NCI-H2227 (cell line): ENCODE results near the gene OR10G8.
A peak's percentile ranks its signal among the peaks of the same experiment; 100 is the strongest.
"Not testable (repeated sequence)": the region's sequence is repeated elsewhere in the genome, so short reads cannot be mapped to it uniquely, and the experiment has no call there.

Source experiments
- DNase-seq: peaks from one replicate; lab custom pipeline; 2025; ENCODE audit not compliant: unreplicated experiment; lab: John Stamatoyannopoulos, UW

Gene OR10G8, protein sequence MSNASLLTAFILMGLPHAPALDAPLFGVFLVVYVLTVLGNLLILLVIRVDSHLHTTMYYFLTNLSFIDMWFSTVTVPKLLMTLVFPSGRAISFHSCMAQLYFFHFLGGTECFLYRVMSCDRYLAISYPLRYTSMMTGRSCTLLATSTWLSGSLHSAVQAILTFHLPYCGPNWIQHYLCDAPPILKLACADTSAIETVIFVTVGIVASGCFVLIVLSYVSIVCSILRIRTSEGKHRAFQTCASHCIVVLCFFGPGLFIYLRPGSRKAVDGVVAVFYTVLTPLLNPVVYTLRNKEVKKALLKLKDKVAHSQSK

GRCh38 chr11:124026498-124026897, at the start of gene OR10G8:
Gene OR10G8, plus strand, starts transcription at chr11:124026798. Its CDS starts 2,825 bp downstream, at chr11:124029623.
- no peak for DNase-seq

GRCh38 chr11:123977731-123978347, 48.8 kb upstream of the OR10G8 start, which contains the start of gene OR10S1:
Gene OR10S1, minus strand, starts transcription at chr11:123977781. Its CDS starts 117 bp downstream, at chr11:123977664.
- DNase-seq: no peak

DNA sequence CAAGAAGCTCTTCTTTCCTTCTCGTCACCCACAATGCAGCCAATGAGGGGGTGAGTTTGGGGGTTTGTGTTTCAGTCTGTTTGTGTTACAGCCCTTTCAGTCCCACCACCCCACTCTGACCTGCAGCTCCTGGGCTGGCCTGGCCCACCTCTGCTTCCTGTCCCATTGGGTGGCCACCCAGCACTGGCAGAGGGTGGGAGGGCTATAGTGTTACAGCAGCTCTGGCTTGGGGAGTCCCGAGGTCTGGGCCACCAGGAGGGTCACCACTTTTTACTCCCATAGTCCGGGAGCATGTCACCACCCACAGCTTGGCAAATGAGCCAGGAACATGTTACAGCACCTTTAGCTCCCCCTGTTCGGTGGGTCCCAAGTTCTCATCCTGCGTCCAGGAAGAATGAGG, 47.3 kb upstream of the OR10G8 start:
- no peak for DNase-seq

- no peak for DNase-seq
Observed at GRCh38 chr11:123995119-123995518, 31.5 kb upstream of the OR10G8 start, which contains the start of gene OR10G6. Gene OR10G6, minus strand, starts transcription at chr11:123995161. Its CDS starts 0 bp downstream, at chr11:123995161.

- no peak for DNase-seq
Observed at GRCh38 chr11:124012697-124013096, 13.9 kb upstream of the OR10G8 start, which contains the start of gene OR10G4. Gene OR10G4, plus strand, starts transcription at chr11:124012997. Its CDS starts 2,578 bp downstream, at chr11:124015575.

DNA sequence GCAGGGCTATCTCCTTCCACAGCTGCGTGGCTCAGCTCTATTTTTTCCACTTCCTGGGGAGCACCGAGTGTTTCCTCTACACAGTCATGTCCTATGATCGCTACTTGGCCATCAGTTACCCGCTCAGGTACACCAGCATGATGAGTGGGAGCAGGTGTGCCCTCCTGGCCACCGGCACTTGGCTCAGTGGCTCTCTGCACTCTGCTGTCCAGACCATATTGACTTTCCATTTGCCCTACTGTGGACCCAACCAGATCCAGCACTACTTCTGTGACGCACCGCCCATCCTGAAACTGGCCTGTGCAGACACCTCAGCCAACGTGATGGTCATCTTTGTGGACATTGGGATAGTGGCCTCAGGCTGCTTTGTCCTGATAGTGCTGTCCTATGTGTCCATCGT, 10.8 kb upstream of the OR10G8 start:
- DNase-seq: not testable (repeated sequence)

- no peak for DNase-seq
Observed at GRCh38 chr11:124036666-124037065, 10.1 kb downstream of the OR10G8 start.

GRCh38 chr11:124039557-124039956, 13.0 kb downstream of the OR10G8 start:
- DNase-seq: no peak

GRCh38 chr11:124041254-124041653, 14.7 kb downstream of the OR10G8 start, which contains the start of gene OR10G7:
Gene OR10G7, minus strand, starts transcription at chr11:124041325. Its CDS starts 2,324 bp downstream, at chr11:124039001.
- no peak for DNase-seq

DNA sequence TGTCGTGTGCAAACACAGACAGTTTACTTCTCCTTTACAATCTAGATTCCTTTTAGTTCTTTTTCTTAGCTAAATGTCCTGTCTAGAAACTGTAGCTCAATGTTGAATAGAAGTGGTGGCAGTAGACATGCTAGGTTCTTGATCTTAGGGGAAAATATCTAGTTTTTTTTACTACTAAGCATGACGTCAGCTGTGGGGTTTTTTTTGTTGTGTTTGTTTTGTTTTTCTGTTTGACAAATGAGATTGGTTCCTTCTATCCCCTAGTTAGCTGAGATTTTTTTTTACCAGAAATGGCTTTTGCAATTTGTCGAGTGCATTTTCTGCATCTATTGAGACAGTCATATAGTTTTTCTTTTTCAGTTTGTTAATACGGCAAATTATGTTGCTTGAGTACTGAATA, 16.8 kb downstream of the OR10G8 start:
- no peak for DNase-seq

DNA sequence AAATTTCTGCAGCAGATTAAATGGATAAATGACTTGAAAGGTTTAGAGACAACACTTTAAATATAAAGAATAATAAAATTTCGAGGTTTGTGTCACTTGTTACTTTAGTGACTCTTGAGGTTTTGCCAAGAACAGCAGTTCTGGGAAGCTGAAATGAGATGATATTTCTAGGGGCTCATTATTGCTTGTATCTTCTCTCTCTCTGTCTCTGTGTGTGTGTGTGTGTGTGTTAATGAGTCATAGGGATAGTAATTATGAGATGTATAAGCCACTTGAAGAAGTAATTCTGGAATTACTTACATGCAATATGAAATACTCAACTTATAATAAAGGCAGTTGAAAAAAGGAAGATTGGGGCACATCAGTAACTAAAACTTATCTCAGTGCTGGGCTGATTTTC, 24.1 kb downstream of the OR10G8 start:
- DNase-seq: no peak

GRCh38 chr11:124052966-124053365, 26.4 kb downstream of the OR10G8 start:
- DNase-seq: no peak

DNA sequence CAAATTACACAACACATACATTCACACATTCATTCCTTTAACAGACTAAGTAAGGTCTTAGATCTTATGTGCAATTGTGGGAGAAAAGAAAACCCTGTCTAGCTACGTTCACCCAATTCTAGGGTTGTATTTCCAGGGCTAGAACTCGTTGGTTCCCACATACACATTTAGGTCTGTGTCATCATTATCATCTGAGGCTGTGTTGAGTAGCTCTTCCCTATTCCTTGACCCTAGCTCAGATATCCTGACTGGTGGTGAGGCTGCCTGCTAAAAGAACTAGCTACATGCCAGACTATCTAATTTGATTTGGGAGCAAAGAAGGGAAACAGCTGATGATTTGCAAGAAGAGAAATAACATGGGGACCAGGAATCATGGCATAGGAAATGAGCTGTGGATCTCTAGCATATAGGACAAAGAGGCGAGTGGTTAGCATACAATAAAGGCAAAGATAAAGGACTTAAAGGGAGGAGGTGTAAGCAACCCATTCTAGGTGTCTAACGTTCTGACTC, 42.1 kb downstream of the OR10G8 start:
- DNase-seq: no peak

GRCh38 chr11:124069429-124070401, 43.1 kb downstream of the OR10G8 start:
- DNase-seq: peak; percentile 54

- DNase-seq: peak; percentile 44
Observed at GRCh38 chr11:124070915-124071622, 44.5 kb downstream of the OR10G8 start.

- DNase-seq: no peak
Observed at GRCh38 chr11:124071623-124071948, 45.0 kb downstream of the OR10G8 start.

GRCh38 chr11:124072147-124072546, 45.5 kb downstream of the OR10G8 start:
- no peak for DNase-seq

DNA sequence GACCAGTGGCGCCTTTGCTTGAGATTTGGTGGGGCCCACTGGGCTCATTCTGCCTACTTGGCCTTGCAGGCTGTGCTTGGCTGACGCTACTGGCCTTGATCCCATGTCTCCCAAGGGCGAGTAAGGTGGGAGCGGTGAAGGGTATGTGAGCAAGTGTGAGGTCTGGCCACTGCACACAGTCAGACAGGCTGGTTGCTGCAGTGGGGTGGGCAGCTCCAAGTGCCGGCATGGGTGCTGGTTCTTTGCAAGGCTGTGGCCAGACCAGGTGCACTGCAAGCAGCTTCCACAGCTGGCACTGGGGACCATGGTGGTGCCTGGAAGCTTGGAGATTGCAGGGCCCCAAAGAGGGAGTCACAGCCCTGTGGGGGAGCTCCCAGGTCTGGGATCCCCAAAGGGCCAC, 48.0 kb downstream of the OR10G8 start:
- DNase-seq: no peak

- DNase-seq: no peak
Observed at GRCh38 chr11:124075492-124075840, 48.9 kb downstream of the OR10G8 start.

DNA sequence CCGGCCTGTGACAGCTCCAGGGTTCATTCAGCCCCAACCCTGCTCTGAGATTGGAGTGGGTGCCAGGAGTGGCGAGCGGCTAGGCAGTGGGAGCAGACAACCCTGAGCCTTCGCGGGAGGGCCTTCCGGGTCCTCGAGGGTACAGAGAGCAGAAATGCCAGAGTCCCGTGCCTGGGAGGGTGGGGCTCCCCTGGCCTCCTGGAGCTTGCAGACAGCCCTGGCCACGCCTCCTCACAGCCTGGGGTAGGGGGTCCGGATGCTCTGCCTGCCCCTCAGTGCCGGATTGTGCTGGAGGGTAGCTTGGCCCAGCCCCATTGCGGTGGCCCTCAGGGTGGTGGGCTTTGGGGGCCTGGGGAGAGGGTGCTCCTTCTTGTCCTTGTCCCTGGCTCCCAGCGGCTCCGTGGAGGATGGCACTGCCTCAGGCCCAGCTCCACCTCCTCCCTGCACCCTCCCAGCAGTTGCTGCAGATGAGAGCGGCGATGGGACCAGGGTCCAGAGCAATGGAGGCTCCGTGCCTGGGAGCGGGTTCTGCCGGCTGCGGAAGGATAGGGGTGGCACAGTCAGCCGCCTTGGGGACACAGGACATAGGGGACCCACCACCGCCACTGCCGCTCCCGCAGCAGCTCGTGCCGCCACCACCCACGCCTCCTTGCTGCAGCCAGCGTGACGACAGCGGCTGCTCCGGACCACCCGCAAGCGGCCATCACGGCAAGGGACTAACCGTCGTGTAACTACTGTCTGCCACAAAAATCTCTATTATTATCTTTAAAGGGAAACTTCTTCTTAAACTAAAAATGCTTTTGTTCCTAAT, 49.4 kb downstream of the OR10G8 start:
- DNase-seq: peak; percentile 25
